Endothelial cell of umbilical vein (primary cell): ENCODE results near the gene ALG11. TPM values are rescaled to one million over a fixed set of nuclear protein-coding genes. Genes with fewer than 3 reads are reported as not detected.

Source experiments
- BruUV-seq: library from RNA; stranded (reverse); fragments of 400-500 nt; replicated peaks from 2 replicates; lab custom pipeline; 2021; lab: Mats Ljungman, UMichigan
- CTCF ChIA-PET: fragments of 300-600, 350-600 bp; sonication (Branson Sonifier 250); formaldehyde crosslinking; loops from one replicate; lab custom pipeline; 2021; ENCODE audit warnings: antibody characterized with exemption, inconsistent platforms; lab: Charles Lee
- POLR2A ChIA-PET: fragments of 300-600, 350-600 bp; sonication (Branson Sonifier 250); formaldehyde crosslinking; loops from one replicate; lab custom pipeline; 2021; ENCODE audit warnings: antibody characterized with exemption, inconsistent platforms; lab: Charles Lee
- DNase-seq: peaks from one replicate; pipeline ENCODE4 v3.0.0-alpha.2; 2011; ENCODE audit warnings: low read depth, low spot score
- FAIRE-seq: peaks from 2 replicates; lab custom pipeline; 2011; peaks lifted over from hg19 to GRCh38; lab: Jason Lieb, UNC
- H2AFZ ChIP-seq: 2 replicates; pipeline ENCODE4 v1.6.0; 2012; ENCODE audit warnings: low read depth, low read length, control low read depth, inconsistent platforms
- H3K27ac ChIP-seq: 2 replicates; pipeline ENCODE4 v1.5.1; 2011; ENCODE audit warnings: low read depth, mild to moderate bottlenecking, control low read depth, low read length, moderate library complexity; ENCODE audit not compliant: insufficient read depth
- H3K27me3 ChIP-seq, 2 experiments: 2 replicates each; pipeline versions ENCODE4 v1.6.0 to v1.6.1; 2011; ENCODE audit warnings: low read length in 2 of 2, mixed read lengths in 1 of 2; ENCODE audit not compliant: control insufficient read depth in 2 of 2, insufficient read depth in 2 of 2
- H3K36me3 ChIP-seq, 2 experiments: 2 replicates in 1 of 2; 3 replicates in 1 of 2; pipeline ENCODE4 v1.5.1; 2011; ENCODE audit warnings: low read length in 2 of 2, mild to moderate bottlenecking in 1 of 2, moderate library complexity in 1 of 2; ENCODE audit not compliant: control insufficient read depth in 2 of 2, insufficient read depth in 2 of 2; ENCODE audit errors: extremely low read depth in 1 of 2
- H3K4me1 ChIP-seq: 3 replicates; pipeline ENCODE4 v1.5.1; 2011; ENCODE audit warnings: mild to moderate bottlenecking, low read length; ENCODE audit not compliant: control insufficient read depth, insufficient read depth; ENCODE audit errors: extremely low read depth
- H3K4me2 ChIP-seq: 2 replicates; pipeline ENCODE4 v1.6.1; 2011; ENCODE audit warnings: low read length, control low read depth, mixed read lengths; ENCODE audit not compliant: insufficient read depth
- H3K4me3 ChIP-seq, 3 experiments: fragments of 200-600 bp in 1 of 3; sonication (generic), shearing (Covaris generic) in 1 of 3; replicated peaks in 1 of 3; 2 replicates each; pipeline ENCODE4 v1.5.1; 2011 to 2016; ENCODE audit warnings: control low read depth in 3 of 3, low read length in 3 of 3, mild to moderate bottlenecking in 2 of 3, inconsistent platforms in 1 of 3, low read depth in 1 of 3, moderate library complexity in 1 of 3; ENCODE audit not compliant: insufficient read depth in 1 of 3
- H3K79me2 ChIP-seq: 2 replicates; pipeline ENCODE4 v1.6.0; 2012; ENCODE audit warnings: low read length, inconsistent platforms; ENCODE audit not compliant: control insufficient read depth, insufficient read depth
- H3K9ac ChIP-seq: replicated peaks from 2 replicates; pipeline ENCODE3; 2011; ENCODE audit warnings: low read length, control low read depth; ENCODE audit not compliant: insufficient read depth; ENCODE audit errors: extremely low read depth
- H3K9me1 ChIP-seq: replicated peaks from 3 replicates; pipeline ENCODE4 v1.6.0; 2011; ENCODE audit warnings: mild to moderate bottlenecking, low read length; ENCODE audit not compliant: control insufficient read depth, insufficient read depth; ENCODE audit errors: extremely low read depth
- H3K9me3 ChIP-seq: replicated peaks from 2 replicates; pipeline ENCODE4 v1.5.1; 2012; ENCODE audit warnings: low read length, inconsistent platforms; ENCODE audit not compliant: control insufficient read depth, insufficient read depth
- H4K20me1 ChIP-seq: replicated peaks from 2 replicates; pipeline ENCODE3; 2011; ENCODE audit warnings: mild to moderate bottlenecking, low read length; ENCODE audit not compliant: control insufficient read depth, insufficient read depth; ENCODE audit errors: extremely low read depth
- CTCF ChIP-seq, 2 donors: IDR thresholded peaks; 1 replicate in 1 of 2; 2 replicates in 1 of 2; pipeline ENCODE4 v1.5.1; 2011; ENCODE audit warnings: low read length in 2 of 2, mild to moderate bottlenecking in 2 of 2, moderate library complexity in 2 of 2, control low read depth in 1 of 2, inconsistent platforms in 1 of 2, low read depth in 1 of 2; ENCODE audit not compliant: insufficient read depth in 1 of 2; ENCODE audit errors: extremely low read depth in 1 of 2
- EZH2 ChIP-seq: IDR thresholded peaks from 2 replicates; pipeline ENCODE4 v1.6.1; 2012; ENCODE audit warnings: borderline replicate concordance, low read depth, mild to moderate bottlenecking, moderate library complexity, low read length, inconsistent platforms; ENCODE audit not compliant: severe bottlenecking
- FOS ChIP-seq: IDR thresholded peaks from 2 replicates; pipeline ENCODE4 v1.6.1; 2011; ENCODE audit warnings: mild to moderate bottlenecking, low read length, moderate library complexity, borderline replicate concordance; ENCODE audit not compliant: insufficient read depth
- GATA2 ChIP-seq: IDR thresholded peaks from 2 replicates; pipeline ENCODE4 v1.7.0; 2011; ENCODE audit warnings: low read depth, mild to moderate bottlenecking, moderate library complexity, mixed read lengths, low read length; ENCODE audit not compliant: insufficient read length, insufficient read depth
- JUN ChIP-seq: IDR thresholded peaks from 2 replicates; pipeline ENCODE4 v1.6.1; 2011; ENCODE audit warnings: borderline replicate concordance, low read depth; ENCODE audit not compliant: insufficient read length, insufficient read depth
- MYC ChIP-seq: IDR thresholded peaks from one replicate; pipeline ENCODE4 v1.6.1; 2011; ENCODE audit warnings: mild to moderate bottlenecking, low read depth, low read length
- POLR2A ChIP-seq: IDR thresholded peaks from 2 replicates; pipeline ENCODE4 v1.6.1; 2012; ENCODE audit warnings: low read depth, mild to moderate bottlenecking, control low read depth, low read length
- POLR2AphosphoS5 ChIP-seq: IDR thresholded peaks from 2 replicates; pipeline ENCODE4 v1.6.1; 2012; ENCODE audit warnings: low read depth, mild to moderate bottlenecking, control low read depth, low read length, moderate library complexity; ENCODE audit not compliant: insufficient read depth
- dilution Hi-C: fragments of 300-500 bp; cut with MboI; formaldehyde crosslinking; loops from one replicate; pipeline ENCODE4 v1.15.0; 2019; ENCODE audit warnings: low sequenced_read_pairs; ENCODE audit not compliant: extremely low pct_ligation_motif_present
- intact Hi-C: fragments of 100-400 bp; cut with micrococcal nuclease; formaldehyde crosslinking; loops from one replicate; pipeline ENCODE4 v1.10.0; 2022
- polyA plus RNA-seq, 4 experiments: library from polyadenylated mRNA; depleted of rRNA in 3 of 4; stranded (reverse) in 3 of 4; unstranded in 1 of 4; fragments of >200 nt; gene quantifications; 2 replicates each; pipeline versions ENCODE4 v1.2.1 to v1.2.3, GENCODE V29; 2011 to 2012; ENCODE audit warnings: missing spikeins in 1 of 4
- total RNA-seq: library from RNA; stranded (reverse); gene quantifications from 2 replicates; pipeline ENCODE4 v1.2.3, GENCODE V29; 2021
- TF ChIP-seq, protein P1 (sequence below): IDR thresholded peaks from 2 replicates; pipeline ENCODE4 v1.6.1; 2011; ENCODE audit not compliant: insufficient read depth, insufficient read length

The ALG11 gene
- total and polyA plus RNA-seq, 2 donors (not counting 3 experiments of a cell fraction or from before 2014, with no cell fraction given): 6.5 to 31.0 TPM

DNA sequence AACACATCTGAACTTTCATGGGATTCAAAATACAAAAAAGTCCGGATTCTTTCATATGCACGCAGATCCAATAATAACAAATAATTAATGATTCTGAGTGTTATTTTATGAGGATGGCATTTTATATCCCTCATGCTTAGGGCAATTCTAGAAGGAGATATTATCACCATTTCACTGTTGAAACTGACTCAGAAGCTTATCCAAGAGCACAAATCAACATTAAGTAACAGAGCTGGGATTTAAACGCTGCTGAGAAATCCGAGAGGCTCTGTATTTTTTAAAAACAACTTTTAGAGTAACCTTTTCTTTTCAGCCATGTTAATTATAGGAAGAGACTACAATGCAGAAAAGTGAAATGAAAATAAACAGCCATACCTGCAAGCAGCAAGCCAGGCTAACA, 31.3 kb upstream of the ALG11 start:
- no peaks in the 10 kb centered on the region for H3K9me1 ChIP-seq
- no peak overlapping the region for H3K4me2 ChIP-seq
- H3K27ac ChIP-seq: no peak overlapping the region
- H3K9me3 ChIP-seq: no peaks in the 10 kb centered on the region
- no TSS peak for BruUV-seq
- no peak overlapping the region for H3K4me3 ChIP-seq
- no peak for DNase-seq
- no peaks in the 10 kb centered on the region for H3K36me3 ChIP-seq
- H2AFZ ChIP-seq: no peak overlapping the region
- ChIA-PET CTCF (interaction anchor here (1.5 kb wide), 1 partner anchor 20 kb away, joined by 4 read pairs; no protein-coding TSS in a partner anchor), POLR2A (no interaction called here)
- no peak overlapping the region for H3K9ac ChIP-seq
- H3K79me2 ChIP-seq: no peaks in the 10 kb centered on the region
- no peaks in the 10 kb centered on the region for H3K27me3 ChIP-seq
- intact Hi-C loops (no loop called here), dilution Hi-C loops (no loop called here)
- no peak for FAIRE-seq
- no peaks in the 10 kb centered on the region for H4K20me1 ChIP-seq
- H3K4me1 ChIP-seq: no peaks in the 10 kb centered on the region
- TF ChIP-seq FOS (no peak), POLR2AphosphoS5 (no peak), MYC (no peak), JUN (no peak), GATA2 (no peak), POLR2A (no peak), EZH2 (no peak), CTCF (IDR thresholded peaks at IDR 0.05; ENCODE audit: extremely low read depth in 1 of 2, insufficient read depth in 1 of 2, low read depth in 1 of 2, low read length in 2 of 2) (no peak)
- TF ChIP-seq, protein P1, sequence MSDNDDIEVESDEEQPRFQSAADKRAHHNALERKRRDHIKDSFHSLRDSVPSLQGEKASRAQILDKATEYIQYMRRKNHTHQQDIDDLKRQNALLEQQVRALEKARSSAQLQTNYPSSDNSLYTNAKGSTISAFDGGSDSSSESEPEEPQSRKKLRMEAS: no peak
